IPS-NIHi7 (cell line): Measurements from ENCODE around the gene APH1A.
A peak's percentile ranks its signal among the peaks of the same experiment; 100 is the strongest.
"Not testable (repeated sequence)": the region's sequence is repeated elsewhere in the genome, so short reads cannot be mapped to it uniquely, and the experiment has no call there.

Experiments used
- DNase-seq: peaks from one replicate; pipeline ENCODE4 v3.0.0; 2012; ENCODE audit warnings: mixed read lengths; ENCODE audit errors: extremely low spot score

The APH1A gene

GRCh38 chr1:150268340-150268704, 494 bp downstream of the APH1A start:
- DNase-seq = no peak

- no peak for DNase-seq
These were observed 920 bp downstream of the APH1A start for GRCh38 chr1:150267896-150268295.

- DNase-seq = no peak
These were observed 5.3 kb downstream of the APH1A start for GRCh38 chr1:150263549-150263948.

GRCh38 chr1:150262388-150263320, 6.2 kb downstream of the APH1A start:
- DNase-seq = no peak

GRCh38 chr1:150261367-150261766, 7.4 kb downstream of the APH1A start:
- DNase-seq = no peak

GRCh38 chr1:150259758-150260669, 8.8 kb downstream of the APH1A start:
- DNase-seq = peak; percentile 78

- no peak for DNase-seq
These were observed 9.6 kb downstream of the APH1A start for GRCh38 chr1:150259217-150259616.

- peak; percentile 44 for DNase-seq
These were observed 10.9 kb downstream of the APH1A start, which contains the start of gene CA14 for GRCh38 chr1:150257624-150258585. Gene CA14, plus strand, starts transcription at chr1:150257774. Its CDS starts 355 bp downstream, at chr1:150258129.

- DNase-seq = no peak
These were observed 12.1 kb downstream of the APH1A start for GRCh38 chr1:150256554-150257341.

- no peak for DNase-seq
These were observed 12.6 kb downstream of the APH1A start for GRCh38 chr1:150256198-150256553.

GRCh38 chr1:150249936-150250335, 18.9 kb downstream of the APH1A start:
- DNase-seq = no peak

- no peak for DNase-seq
These were observed 25.8 kb downstream of the APH1A start for GRCh38 chr1:150243003-150243402.

- no peak for DNase-seq
These were observed 31.1 kb downstream of the APH1A start for GRCh38 chr1:150237746-150238145.

- not testable (repeated sequence) for DNase-seq
These were observed 31.6 kb downstream of the APH1A start for GRCh38 chr1:150237176-150237575.

GRCh38 chr1:150236614-150237100, 32.2 kb downstream of the APH1A start:
- no peak for DNase-seq

- peak; percentile 97 for DNase-seq
These were observed 32.8 kb downstream of the APH1A start, which contains the start of gene ANP32E for GRCh38 chr1:150235852-150236613. Gene ANP32E, minus strand, starts transcription at chr1:150236112. Its CDS starts 326 bp downstream, at chr1:150235786.

- DNase-seq = no peak
These were observed 33.4 kb downstream of the APH1A start for GRCh38 chr1:150235294-150235851.

GRCh38 chr1:150234566-150235293, 34.1 kb downstream of the APH1A start:
- DNase-seq = peak; percentile 78

- DNase-seq = no peak
These were observed 34.6 kb downstream of the APH1A start for GRCh38 chr1:150234309-150234565.
